Kidney epithelial cell (primary cell): ENCODE data around the gene PNPLA3. TPM values are rescaled to one million over a fixed set of nuclear protein-coding genes. Genes with fewer than 3 reads are reported as not detected.

Source experiments
- DNase-seq: peaks from one replicate; pipeline ENCODE4 v3.0.0-alpha.2; 2010; ENCODE audit warnings: low read depth
- H3K27me3 ChIP-seq: 2 replicates; pipeline ENCODE4 v1.6.0; 2011; ENCODE audit warnings: low read length; ENCODE audit not compliant: control insufficient read depth, insufficient read depth
- H3K36me3 ChIP-seq: 2 replicates; pipeline ENCODE4 v1.5.1; 2011; ENCODE audit warnings: low read length; ENCODE audit not compliant: control insufficient read depth, insufficient read depth
- H3K4me3 ChIP-seq: 2 replicates; pipeline ENCODE4 v1.5.1; 2011; ENCODE audit warnings: low read depth, mild to moderate bottlenecking, control low read depth, low read length
- total RNA-seq: library from RNA; depleted of rRNA; stranded (reverse); fragments of >200 nt; gene quantifications from 2 replicates; pipeline ENCODE4 v1.2.3, GENCODE V29; 2015
- TF ChIP-seq, protein P1 (sequence below): IDR thresholded peaks from 2 replicates; pipeline ENCODE4 v1.5.1; 2011; ENCODE audit warnings: mild to moderate bottlenecking, moderate library complexity, low read length, control low read depth, inconsistent platforms; ENCODE audit not compliant: insufficient read depth, poor library complexity, severe bottlenecking

Gene PNPLA3
- total RNA-seq, 1 donor from 2014 or later = 5.2 TPM

DNA sequence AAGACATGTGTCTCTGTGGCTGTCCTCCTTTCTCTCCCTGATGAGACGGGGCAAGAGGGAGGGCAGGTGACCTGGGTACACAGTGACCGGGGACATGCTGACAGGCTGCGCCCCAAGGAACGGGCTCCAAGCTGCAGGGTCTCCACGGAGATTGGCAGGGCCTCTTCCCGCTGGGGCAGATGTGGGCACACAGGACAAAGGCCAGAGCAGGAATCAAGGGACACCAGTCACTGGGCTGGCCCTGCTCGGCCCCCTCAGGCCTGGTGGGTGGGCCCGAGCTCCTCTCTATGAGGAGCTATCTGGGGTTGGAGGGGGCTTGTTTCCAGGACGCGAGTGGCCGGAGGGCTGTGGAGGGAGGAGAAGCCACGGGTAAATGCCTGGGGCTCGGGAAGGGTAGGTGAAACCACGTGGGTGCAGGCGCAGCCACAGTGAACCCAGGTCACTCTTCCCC, 43.0 kb upstream of the PNPLA3 start:
- Histone ChIP-seq H3K4me3 (no peak overlapping the region), H3K36me3 (no peaks in the 10 kb centered on the region), H3K27me3 (peaks cover 11% of the 10 kb centered on the region)
- DNase-seq = no peak
- TF ChIP-seq, protein P1, sequence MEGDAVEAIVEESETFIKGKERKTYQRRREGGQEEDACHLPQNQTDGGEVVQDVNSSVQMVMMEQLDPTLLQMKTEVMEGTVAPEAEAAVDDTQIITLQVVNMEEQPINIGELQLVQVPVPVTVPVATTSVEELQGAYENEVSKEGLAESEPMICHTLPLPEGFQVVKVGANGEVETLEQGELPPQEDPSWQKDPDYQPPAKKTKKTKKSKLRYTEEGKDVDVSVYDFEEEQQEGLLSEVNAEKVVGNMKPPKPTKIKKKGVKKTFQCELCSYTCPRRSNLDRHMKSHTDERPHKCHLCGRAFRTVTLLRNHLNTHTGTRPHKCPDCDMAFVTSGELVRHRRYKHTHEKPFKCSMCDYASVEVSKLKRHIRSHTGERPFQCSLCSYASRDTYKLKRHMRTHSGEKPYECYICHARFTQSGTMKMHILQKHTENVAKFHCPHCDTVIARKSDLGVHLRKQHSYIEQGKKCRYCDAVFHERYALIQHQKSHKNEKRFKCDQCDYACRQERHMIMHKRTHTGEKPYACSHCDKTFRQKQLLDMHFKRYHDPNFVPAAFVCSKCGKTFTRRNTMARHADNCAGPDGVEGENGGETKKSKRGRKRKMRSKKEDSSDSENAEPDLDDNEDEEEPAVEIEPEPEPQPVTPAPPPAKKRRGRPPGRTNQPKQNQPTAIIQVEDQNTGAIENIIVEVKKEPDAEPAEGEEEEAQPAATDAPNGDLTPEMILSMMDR = no peak

DNA sequence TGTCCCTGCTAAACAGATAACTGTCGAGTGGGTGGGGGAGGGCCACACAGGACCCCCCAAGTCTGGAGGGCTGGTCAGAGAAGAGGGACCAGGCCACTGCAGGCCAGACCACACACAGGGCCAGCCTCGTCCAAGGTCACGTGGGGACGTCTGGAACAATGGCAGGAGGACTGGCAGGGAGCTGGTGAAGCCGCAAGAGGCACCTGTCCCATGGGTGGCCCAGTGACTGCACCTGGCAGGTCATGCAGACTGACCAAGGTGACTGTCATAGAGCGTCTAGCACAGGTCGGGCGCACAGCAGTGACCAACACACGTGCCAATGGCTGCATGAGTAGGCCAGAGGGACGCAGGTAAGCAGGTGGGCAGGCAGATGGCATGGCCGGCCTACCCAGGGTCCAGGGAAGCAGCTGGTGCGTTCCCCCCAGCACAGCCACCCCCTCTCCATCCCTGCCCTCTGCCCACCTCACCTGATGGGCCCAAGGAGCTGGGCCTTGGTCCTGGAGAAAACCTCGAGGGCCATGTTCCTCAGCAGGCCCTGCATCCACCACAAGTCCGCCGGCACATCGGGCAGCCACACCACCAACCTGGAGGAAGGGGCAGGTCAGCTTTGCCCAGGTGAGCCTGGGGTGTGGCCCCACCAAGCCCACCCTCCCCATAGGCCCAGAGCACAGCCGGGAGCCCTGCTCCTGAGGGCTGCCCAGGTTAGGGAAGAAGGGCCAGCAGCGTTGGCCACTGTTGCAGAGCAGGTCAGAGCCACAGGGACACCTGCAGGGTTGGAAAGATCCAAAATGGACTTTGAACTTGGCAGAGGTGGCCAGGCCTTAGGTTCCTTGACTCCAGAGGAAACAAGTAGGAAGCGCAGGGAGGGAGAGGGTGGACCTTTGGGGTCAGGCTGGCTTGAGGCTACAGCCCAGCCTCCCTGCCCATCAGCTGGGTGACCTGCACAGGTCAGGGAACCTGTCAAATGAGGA, 42.2 kb upstream of the PNPLA3 start:
- DNase-seq = no peak
- TF ChIP-seq, protein P1 = no peak
- H3K4me3 ChIP-seq = no peak overlapping the region
- peaks cover 12% of the 10 kb centered on the region for H3K27me3 ChIP-seq
- H3K36me3 ChIP-seq = no peaks in the 10 kb centered on the region

DNA sequence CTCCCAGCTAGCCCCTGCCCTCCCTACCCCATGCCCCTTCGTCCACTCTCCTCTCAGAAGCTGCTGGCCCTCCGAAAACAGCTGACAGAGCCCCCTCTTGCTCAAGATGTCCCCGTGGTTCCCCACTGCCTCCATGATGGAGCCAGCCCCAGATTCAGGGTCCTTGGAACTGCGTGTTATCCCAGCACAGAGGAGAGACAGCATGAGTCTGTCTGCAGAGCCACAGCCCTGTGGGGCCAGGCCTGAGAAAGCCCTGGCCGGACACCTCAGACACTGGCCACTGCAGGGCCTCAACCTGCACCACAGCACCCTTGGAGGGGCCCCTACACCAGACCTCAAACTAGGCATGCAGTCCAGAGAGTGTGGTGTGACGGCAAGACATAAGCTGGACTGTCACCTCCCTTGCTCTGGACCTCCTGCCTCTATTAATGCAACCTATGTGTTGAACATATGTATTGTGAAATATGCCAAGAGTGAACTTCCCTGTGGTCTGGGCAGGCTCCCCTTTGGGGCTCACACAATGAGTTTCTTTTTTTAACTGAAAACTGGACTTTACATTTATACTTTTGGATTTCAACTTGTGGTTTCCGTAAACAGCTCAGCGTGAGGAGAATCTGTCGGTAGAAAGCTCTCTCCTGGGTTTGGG, 41.4 kb upstream of the PNPLA3 start:
- no peak for DNase-seq
- no peaks in the 10 kb centered on the region for H3K36me3 ChIP-seq
- peaks cover 10% of the 10 kb centered on the region for H3K27me3 ChIP-seq
- TF ChIP-seq, protein P1 = no peak
- H3K4me3 ChIP-seq = no peak overlapping the region

DNA sequence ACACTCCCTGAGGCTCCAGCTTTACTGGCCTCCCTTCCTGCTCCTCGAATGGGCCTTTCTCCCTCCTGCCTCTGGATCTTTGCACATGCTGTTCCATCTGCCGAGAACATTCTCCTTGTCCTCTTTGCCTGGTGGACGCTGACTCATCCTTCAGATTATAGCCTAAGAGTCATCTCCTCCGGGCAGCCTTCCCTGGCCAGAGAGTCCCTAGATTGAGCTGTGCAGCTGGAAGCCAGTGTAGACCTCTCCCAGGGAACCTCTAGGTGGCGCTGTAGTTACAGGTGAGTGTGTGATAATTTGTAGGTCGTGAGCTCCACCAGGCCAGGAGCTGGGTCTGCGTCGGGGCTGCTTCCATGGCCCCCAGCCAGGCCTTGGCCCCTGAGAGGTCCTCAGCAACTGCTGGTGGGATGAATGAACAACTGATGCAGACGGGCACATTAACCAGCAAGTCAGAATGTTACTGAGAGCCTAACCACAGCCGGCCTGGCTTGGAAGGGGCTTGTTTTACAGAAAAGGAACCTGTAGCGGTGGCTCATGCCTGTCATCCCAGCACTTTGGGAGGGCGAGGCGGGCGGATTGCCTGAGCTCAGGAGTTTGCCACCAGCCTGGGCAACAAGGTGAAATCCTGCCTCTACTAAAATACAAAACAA, 40.5 kb upstream of the PNPLA3 start:
- peak; percentile 26 for DNase-seq
- Histone ChIP-seq H3K4me3 (no peak overlapping the region), H3K27me3 (peaks cover 14% of the 10 kb centered on the region), H3K36me3 (no peaks in the 10 kb centered on the region)
- TF ChIP-seq, protein P1 = peak; percentile 68

DNA sequence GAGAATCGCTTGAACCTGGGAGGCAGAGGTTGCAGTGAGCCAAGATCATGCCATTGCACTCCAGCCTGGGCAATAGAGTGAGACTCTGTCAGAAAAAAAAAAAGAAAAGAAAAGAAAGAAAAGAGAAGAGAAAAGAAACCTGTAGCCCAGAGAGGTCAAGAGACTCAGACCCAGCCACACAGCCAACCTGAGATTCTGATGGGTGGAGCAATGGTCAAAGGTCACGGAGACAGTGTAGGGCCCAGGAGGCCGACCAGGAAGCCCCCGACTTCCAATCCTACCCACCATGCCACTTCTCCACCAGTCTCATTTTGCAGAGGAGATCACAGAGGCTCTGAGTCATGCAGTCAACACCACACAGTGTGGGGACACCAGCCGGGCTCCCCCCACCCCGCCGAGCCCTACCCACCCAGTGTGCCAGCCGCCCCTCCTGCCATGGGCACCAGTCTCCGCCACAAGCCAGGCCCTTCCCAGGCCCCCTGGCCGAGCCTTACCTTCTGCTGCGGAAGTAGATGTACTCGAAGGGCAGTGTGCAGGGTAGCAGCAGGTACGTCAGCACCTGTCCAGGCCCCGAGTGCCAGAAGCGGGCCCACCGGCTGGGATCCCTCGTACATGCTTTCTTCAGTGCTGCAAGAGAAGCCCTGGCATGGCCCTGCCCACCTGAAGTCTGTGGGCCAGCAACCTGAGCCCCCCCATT, 39.7 kb upstream of the PNPLA3 start:
- Histone ChIP-seq H3K27me3 (peaks cover 10% of the 10 kb centered on the region), H3K36me3 (no peaks in the 10 kb centered on the region), H3K4me3 (no peak overlapping the region)
- DNase-seq = no peak
- TF ChIP-seq, protein P1 = no peak
